Duodenal mucosa (tissue), 2 donors: ENCODE data around the gene CNIH4.
"Not testable (repeated sequence)": the region's sequence is repeated elsewhere in the genome, so short reads cannot be mapped to it uniquely, and the experiment has no call there.

ENCODE experiments used
- H3K27ac ChIP-seq: one replicate; pipeline ENCODE4 v1.7.0; 2013; ENCODE audit warnings: low read depth, low read length
- H3K27me3 ChIP-seq, 2 donors: one replicate each; pipeline ENCODE4 v1.7.0; 2013; ENCODE audit warnings: low read length in 2 of 2, control low read depth in 1 of 2; ENCODE audit not compliant: insufficient read depth in 2 of 2, control insufficient read depth in 1 of 2
- H3K36me3 ChIP-seq, 2 donors: one replicate each; pipeline ENCODE4 v1.7.0; 2013; ENCODE audit warnings: low read length in 2 of 2, control low read depth in 1 of 2; ENCODE audit not compliant: insufficient read depth in 2 of 2, control insufficient read depth in 1 of 2
- H3K4me1 ChIP-seq, 2 donors: one replicate each; pipeline ENCODE4 v1.7.0; 2013; ENCODE audit warnings: low read length in 2 of 2, control low read depth in 1 of 2; ENCODE audit not compliant: insufficient read depth in 2 of 2, control insufficient read depth in 1 of 2
- H3K4me3 ChIP-seq, 2 donors: one replicate each; pipeline ENCODE4 v1.7.0; 2013; ENCODE audit warnings: low read length in 2 of 2, low read depth in 1 of 2
- H3K9ac ChIP-seq, 2 donors: one replicate each; pipeline ENCODE4 v1.7.0; 2013; ENCODE audit warnings: low read length in 2 of 2, low read depth in 1 of 2
- H3K9me3 ChIP-seq, 2 donors: one replicate each; pipeline ENCODE4 v1.7.0; 2013; ENCODE audit warnings: low read length in 2 of 2, control low read depth in 1 of 2; ENCODE audit not compliant: control insufficient read depth in 1 of 2

CNIH4 gene

DNA sequence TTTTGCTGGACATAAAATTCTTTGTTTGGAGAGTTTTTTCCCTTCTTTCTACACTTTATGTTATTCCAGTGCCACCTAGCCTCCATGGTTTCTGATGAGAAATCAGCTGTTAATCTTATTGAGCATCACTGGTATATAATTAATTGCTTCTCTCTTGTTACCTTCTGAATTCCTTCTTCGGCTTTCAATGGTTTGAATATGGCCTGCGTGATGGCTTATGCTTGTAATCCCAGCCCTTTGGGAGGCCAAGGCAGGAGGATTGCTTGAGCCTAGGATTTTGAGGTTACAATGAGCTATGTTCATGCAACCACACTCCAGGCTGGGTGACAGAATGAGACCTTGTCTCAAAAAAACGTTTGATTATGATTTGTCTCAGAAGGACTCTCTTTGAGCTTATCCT, 13.0 kb upstream of the CNIH4 start:
- Histone ChIP-seq H3K27ac (no peak overlapping the region), H3K27me3 (no peaks in the 10 kb centered on the region), H3K9ac (no peak overlapping the region), H3K4me3 (no peak overlapping the region), H3K36me3 (no peaks in the 10 kb centered on the region), H3K4me1 (no peaks in the 10 kb centered on the region), H3K9me3 (peaks cover 12 to 15% of the 10 kb centered on the region in 2 donors)

DNA sequence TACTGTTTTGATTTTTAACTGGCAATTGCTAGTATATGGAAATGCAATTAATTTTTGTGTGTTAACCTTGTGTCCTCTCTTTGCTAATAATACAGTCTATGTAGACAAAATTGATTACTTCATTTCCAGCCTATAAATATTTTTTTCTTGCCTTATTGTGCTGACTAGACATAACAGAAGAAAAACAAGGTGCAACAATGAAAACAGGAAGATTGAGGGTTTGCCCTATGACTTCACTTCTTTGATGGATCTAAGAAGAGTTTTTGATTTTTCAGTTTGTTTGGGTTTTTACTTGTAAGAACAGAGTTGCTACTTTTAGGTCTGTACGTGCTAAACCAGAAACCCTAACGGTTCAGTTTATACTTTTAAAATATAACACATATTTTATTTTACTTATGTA, 8.5 kb upstream of the CNIH4 start:
- Histone ChIP-seq H3K9me3 (peaks cover 12 to 15% of the 10 kb centered on the region in 2 donors), H3K9ac (no peak overlapping the region), H3K4me3 (no peak overlapping the region), H3K4me1 (no peaks in the 10 kb centered on the region), H3K27ac (no peak overlapping the region), H3K36me3 (no peaks in the 10 kb centered on the region), H3K27me3 (no peaks in the 10 kb centered on the region)

DNA sequence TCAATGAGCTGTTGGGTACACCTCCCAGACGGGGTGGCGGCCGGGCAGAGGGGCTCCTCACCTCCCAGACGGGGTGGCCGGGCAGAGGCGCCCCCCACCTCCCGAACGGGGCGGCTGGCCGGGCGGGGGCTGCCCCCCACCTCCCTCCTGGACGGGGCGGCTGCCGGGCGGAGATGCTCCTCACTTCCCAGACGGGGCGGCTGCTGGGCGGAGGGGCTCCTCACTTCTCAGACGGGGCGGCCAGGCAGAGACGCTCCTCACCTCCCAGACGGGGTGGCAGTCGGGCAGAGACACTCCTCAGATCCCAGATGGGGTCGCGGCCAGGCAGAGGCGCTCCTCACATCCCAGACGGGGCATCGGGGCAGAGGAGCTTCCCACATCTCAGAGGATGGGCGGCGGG, 7.0 kb upstream of the CNIH4 start:
- not testable (repeated sequence) for H3K9ac ChIP-seq, H3K4me1 ChIP-seq, H3K27me3 ChIP-seq, H3K36me3 ChIP-seq, H3K27ac ChIP-seq, H3K9me3 ChIP-seq, H3K4me3 ChIP-seq

- H3K9ac ChIP-seq, H3K4me3 ChIP-seq, H3K27ac ChIP-seq, H3K27me3 ChIP-seq, H3K9me3 ChIP-seq, H3K36me3 ChIP-seq: not testable (repeated sequence)
- H3K4me1 ChIP-seq, result peaks cover 14 to 21% of the 10 kb centered on the region in 2 donors
Measured at GRCh38 chr1:224352436-224353085, 4.1 kb upstream of the CNIH4 start.

GRCh38 chr1:224353975-224354925, 2.4 kb upstream of the CNIH4 start:
- Histone ChIP-seq H3K9me3 (no peaks in the 10 kb centered on the region), H3K9ac (no peak overlapping the region), H3K36me3 (no peaks in the 10 kb centered on the region), H3K4me3 (no peak overlapping the region), H3K27ac (peak overlapping the region; percentile 23), H3K4me1 (peaks cover 31 to 33% of the 10 kb centered on the region in 2 donors), H3K27me3 (no peaks in the 10 kb centered on the region)

GRCh38 chr1:224357626-224358124, 996 bp downstream of the CNIH4 start:
- no peaks in the 10 kb centered on the region for H3K9me3 ChIP-seq
- H3K4me3 ChIP-seq, result peak overlapping the region; percentile 75 to 94
- H3K4me1 ChIP-seq, result peaks cover 31 to 33% of the 10 kb centered on the region in 2 donors
- peak overlapping the region; percentile 59 to 86 for H3K9ac ChIP-seq
- H3K27me3 ChIP-seq, result no peaks in the 10 kb centered on the region
- no peaks in the 10 kb centered on the region for H3K36me3 ChIP-seq
- peak overlapping the region; percentile 85 for H3K27ac ChIP-seq

DNA sequence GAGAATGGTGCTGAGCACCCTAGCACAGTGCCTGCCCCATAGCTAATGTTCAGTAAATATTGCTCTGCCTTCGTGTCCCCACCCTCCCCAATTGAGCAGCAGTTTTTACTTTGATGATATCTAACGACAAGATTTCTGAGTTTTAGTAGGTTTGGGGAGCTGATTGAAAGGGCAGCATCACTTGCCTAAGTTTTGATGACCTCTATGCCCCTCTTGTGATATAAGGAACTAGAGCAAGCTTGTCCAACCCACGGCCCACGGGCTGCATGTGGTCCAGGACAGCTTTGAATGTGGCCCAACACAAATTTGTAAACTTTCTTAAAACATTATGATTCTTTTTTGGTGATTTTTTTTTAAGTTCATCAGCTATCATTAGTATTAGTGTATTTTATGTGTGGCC, 1.6 kb downstream of the CNIH4 start:
- H3K9me3 ChIP-seq, result no peaks in the 10 kb centered on the region
- H3K4me1 ChIP-seq, result peaks cover 31 to 33% of the 10 kb centered on the region in 2 donors
- peak overlapping the region; percentile 59 to 86 for H3K9ac ChIP-seq
- no peak overlapping the region for H3K27ac ChIP-seq
- no peaks in the 10 kb centered on the region for H3K36me3 ChIP-seq
- H3K4me3 ChIP-seq, result peak overlapping the region; percentile 75 to 94
- no peaks in the 10 kb centered on the region for H3K27me3 ChIP-seq

DNA sequence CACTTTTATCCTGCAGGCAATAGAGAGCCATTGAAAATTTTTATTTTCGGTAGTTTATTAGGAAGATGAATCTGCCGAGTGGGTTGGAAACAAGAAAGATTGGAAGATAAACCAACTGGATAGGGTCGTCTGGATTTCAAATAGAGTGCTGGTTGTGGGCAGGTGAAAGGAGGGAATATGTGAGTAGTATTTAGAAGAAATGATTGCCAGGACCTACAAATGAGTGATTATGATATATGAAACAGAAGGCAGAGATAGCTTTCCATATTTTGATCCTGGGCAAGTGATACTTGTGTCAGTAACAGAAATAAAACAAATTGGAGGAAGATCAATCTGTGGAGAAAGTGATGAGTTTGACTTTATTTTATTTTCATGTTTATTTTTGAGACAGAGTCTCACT, 2.5 kb downstream of the CNIH4 start:
- Histone ChIP-seq H3K36me3 (peaks cover 0 to 2% of the 10 kb centered on the region in 2 donors), H3K4me1 (peaks cover 23 to 25% of the 10 kb centered on the region in 2 donors), H3K27ac (no peak overlapping the region), H3K27me3 (no peaks in the 10 kb centered on the region), H3K9ac (no peak overlapping the region), H3K4me3 (no peak overlapping the region), H3K9me3 (no peaks in the 10 kb centered on the region)

- no peak overlapping the region for H3K4me3 ChIP-seq
- no peak overlapping the region for H3K27ac ChIP-seq
- no peaks in the 10 kb centered on the region for H3K4me1 ChIP-seq
- H3K9ac ChIP-seq, result no peak overlapping the region
- H3K36me3 ChIP-seq, result peaks cover 29 to 56% of the 10 kb centered on the region in 2 donors
- H3K27me3 ChIP-seq, result no peaks in the 10 kb centered on the region
- H3K9me3 ChIP-seq, result no peaks in the 10 kb centered on the region
Measured at GRCh38 chr1:224368409-224368808, 11.7 kb downstream of the CNIH4 start.

DNA sequence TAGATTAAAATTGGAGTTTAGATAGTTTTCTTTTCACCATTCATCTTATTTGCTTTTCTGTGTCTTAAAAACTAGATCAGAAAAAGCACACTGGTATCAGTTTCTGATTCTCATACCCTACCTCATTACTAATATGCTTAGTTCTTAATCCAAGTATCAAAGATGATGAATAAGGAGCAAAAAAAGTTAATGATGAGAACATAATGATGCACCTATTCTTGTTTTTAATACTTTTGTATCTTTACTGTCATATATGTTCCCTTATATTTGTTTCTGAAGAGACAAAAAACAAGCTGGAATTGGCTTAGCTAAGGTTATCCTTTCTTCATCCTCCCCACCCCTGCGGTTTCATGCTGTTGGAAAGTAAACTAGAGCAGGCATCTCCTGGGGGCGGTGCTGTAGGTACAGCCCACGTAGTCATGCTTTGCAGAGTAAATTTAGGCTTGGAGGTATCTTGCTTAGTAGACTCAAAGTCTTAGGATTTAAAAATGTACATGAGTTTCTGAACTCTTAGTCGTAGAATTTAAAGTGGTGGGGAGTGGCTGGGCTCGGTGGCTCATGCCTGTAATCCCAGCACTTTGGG, 16.4 kb downstream of the CNIH4 start:
- H3K27ac ChIP-seq, result no peak overlapping the region
- no peak overlapping the region for H3K4me3 ChIP-seq
- H3K4me1 ChIP-seq, result peaks cover 0 to 6% of the 10 kb centered on the region in 2 donors
- no peak overlapping the region for H3K9ac ChIP-seq
- peaks cover 44 to 77% of the 10 kb centered on the region in 2 donors for H3K36me3 ChIP-seq
- H3K9me3 ChIP-seq, result no peaks in the 10 kb centered on the region
- H3K27me3 ChIP-seq, result no peaks in the 10 kb centered on the region
